Right hindlimb (tissue), 1 donor: Measurements from ENCODE around the gene NAALADL2.

Experiments
- DNase-seq: peaks from one replicate; pipeline ENCODE4 v3.0.0-alpha.2; 2018

The NAALADL2 gene

DNA sequence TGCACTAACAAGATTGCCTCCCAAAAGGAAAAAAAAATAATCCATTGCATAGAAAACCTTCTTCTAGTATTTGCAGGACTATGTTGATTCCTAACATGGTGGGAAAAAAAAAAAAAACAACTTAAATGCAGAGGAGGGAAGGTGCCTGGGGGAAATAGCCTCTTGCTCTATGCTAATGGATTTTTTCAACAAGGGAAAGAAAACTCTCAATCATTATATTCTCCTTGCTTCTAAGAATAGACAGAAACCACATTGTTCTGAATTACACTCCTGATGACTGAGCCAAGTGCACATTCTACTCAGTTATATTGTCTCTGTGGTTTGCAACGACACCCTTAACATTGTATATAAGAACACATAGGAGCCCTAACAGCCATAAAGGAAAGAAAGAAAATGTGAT, 760.2 kb downstream of the NAALADL2 start:
- DNase-seq, result no peak

DNA sequence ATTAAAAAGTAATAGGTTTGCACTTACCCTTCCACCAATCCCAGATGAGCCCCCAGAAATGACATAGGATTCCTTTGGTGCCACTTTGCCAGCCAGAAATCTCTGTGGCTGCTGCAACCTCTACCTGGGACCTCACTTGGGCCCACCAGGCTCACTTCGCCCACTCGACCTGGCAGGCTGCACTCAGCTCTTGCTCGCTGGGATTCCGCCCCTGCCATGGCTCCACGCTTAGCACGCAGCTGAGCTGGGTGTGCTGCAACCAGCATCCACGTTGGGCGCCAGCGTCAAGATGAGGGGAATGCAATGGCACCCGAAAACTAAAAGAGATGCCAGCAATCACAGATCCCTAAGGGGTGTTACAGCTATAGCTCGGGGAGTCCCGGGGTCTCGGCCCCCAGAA, 761.0 kb downstream of the NAALADL2 start:
- DNase-seq, result no peak

DNA sequence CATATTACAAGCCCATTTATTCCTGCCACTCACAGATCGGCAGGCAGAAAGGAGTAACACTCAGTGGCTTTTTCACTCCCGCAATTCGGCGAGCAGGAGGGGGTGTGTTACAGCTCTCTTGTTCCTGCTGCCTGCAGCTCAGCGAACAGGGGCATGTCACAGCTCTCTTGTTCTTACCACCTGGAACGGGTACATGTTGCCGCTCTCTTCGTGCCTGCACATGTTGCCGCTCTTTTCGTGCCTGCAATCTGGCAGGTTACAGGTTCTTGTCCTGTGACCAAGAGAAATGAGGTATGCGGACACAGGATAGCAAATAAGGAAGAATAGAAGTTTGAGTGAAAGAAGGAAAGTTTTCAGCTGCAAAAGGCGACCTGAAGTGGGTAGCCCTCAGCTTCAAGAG, 761.4 kb downstream of the NAALADL2 start:
- DNase-seq, result no peak

GRCh38 chr3:175640958-175641357, 781.8 kb downstream of the NAALADL2 start:
- no peak for DNase-seq

DNA sequence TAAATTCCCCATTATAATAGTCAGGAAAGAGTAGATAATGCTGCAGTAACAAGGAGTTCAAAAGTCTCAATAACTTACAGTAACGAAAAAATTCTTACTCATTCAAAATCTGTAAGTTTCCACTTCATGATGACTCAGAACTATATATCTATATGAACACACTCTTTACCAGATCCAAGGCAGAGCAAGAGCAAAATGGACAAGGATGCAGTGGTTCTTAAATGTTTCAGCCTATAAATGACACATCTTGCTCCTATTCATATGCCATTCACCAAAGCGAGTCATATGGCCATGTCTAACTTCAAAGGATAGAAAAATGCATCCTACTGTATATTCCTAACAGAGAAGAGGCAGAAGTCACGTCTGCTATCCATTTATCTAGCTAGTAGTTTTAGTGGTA, 787.7 kb downstream of the NAALADL2 start:
- no peak for DNase-seq

DNA sequence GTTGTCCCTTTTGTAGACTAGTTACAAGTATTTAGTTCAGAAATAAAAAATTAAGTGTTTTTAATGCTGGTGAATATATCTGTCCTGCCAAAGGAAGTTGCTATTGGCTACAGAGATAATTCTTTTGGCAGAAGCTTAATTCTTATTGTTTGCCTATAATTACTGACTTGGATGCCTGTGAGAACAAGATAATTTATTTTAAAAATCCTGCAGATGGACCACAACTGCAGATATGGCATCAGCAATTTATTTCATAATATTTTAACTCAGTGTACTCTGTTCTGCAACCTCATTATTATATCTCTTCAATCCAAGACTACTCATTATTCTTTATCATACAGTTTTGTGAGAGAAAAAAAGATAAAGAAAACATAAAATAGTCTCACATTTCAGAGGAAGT, 789.8 kb downstream of the NAALADL2 start:
- no peak for DNase-seq

GRCh38 chr3:175651716-175652115, 792.6 kb downstream of the NAALADL2 start:
- no peak for DNase-seq

GRCh38 chr3:175655351-175655750, 796.2 kb downstream of the NAALADL2 start:
- DNase-seq, result no peak

- no peak for DNase-seq
These were observed 797.3 kb downstream of the NAALADL2 start for GRCh38 chr3:175656461-175656860.

GRCh38 chr3:175659670-175660350, 800.7 kb downstream of the NAALADL2 start:
- DNase-seq, result no peak

GRCh38 chr3:175662815-175663214, 803.7 kb downstream of the NAALADL2 start:
- DNase-seq, result no peak

GRCh38 chr3:175664911-175665310, 805.8 kb downstream of the NAALADL2 start:
- no peak for DNase-seq

DNA sequence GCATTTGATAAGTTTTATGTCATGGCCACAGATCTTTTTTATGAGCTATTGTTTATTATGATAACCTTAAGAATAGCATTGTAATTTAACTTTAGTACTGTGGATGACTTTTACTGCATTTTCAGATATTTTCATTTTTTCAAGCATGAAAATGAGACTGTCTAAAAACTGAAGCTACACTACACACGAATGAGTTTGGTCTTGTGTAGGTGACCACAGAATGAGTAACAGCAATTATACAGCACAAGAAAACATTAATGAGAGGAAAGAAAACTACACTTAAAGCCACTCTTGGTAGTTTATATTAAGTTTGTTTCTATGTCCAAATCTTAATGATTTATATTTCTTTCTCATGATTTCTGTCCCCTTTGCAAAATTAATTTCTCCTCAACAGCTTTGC, 809.2 kb downstream of the NAALADL2 start:
- no peak for DNase-seq

DNA sequence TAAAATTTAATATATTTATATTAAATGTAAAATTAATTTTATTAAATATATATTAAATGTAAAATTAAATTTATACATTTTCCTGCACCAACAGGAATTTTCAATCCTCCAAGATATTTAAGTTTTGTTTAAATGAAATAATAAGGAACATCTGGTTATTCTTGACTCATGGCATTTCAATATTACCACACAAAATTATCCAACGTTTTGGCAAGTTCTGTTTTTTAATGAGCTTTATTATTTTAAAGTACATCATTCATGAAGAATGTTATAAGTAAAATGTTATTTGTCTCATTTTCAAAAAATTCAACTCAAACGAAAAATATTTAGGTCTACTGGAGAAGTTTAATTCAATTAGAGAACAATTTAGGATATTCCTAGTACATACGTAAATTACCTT, 811.4 kb downstream of the NAALADL2 start:
- DNase-seq, result no peak

- no peak for DNase-seq
These were observed 813.1 kb downstream of the NAALADL2 start for GRCh38 chr3:175672119-175672689.

GRCh38 chr3:175679568-175679967, 820.4 kb downstream of the NAALADL2 start:
- DNase-seq, result no peak

- DNase-seq, result no peak
These were observed 833.1 kb downstream of the NAALADL2 start for GRCh38 chr3:175692256-175692655.

GRCh38 chr3:175695251-175695650, 836.1 kb downstream of the NAALADL2 start:
- DNase-seq, result no peak

DNA sequence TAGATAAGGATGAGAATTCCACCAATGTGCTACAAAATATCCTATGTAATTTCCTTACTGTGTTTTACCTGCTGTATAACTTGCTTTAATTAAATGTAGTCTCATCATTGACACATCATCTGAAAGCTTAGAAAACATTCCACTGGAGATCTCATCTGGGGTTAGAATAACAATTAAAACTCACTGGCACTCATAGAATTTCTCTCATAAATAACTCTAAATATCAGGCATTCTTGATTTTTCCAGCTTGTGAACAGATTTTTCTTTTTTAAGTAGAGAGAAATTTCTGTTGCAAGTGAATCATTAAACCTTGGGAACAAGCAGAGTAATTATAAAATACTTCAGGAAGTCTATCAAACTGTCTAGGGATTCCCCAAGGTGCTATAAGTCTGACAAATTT, 843.8 kb downstream of the NAALADL2 start:
- DNase-seq, result no peak

DNA sequence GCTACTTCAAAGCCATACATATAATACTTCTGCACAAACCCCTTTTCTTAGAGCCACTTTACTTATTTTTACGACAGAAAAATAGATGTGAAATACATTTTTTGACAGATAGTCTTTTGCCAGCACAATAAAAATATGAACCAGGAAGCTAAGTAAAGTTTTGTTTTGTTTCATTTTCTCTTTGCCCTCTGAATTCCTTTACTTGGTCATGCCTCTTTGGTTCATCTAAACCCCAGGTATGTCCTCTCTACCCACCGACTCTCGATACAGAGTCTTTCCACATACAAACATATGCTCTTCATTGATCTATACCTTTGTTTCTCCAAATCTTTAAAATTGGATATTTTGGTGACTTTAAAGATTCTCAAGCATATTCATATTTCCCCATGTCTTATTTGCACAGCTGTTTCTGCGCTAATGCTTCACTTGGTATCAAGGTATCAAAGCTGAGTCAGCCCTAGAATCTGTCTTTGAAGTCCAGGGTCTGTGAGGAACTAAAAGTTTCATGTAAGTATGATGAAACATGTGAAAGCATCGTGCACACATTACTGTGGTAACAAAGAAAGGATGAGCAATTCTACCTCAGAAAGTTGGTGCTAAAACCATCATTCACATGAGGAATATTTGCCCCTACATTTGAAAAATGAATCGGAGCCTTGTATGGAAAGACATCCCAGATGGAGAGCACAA, 845.4 kb downstream of the NAALADL2 start:
- DNase-seq, result no peak

DNA sequence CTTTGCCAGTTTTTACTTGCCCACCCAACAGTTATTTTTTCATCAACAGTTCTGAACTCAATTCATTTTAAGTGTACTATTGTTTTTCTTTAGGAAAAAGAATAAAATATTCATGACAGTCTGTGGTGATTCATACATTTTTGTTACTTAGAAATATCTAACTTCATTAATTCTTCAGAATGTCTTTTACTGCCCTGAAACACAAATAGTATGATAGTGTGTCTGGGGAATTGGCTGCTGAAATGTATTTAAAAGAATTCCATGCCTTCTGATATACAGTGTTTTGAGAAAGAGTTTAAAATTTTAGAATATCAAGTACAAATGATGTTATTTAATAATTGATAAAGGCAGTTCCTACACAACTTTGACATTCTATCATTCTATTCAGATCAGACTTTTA, 854.1 kb downstream of the NAALADL2 start:
- DNase-seq, result no peak

- no peak for DNase-seq
These were observed 857.3 kb downstream of the NAALADL2 start for GRCh38 chr3:175716446-175716845.

DNA sequence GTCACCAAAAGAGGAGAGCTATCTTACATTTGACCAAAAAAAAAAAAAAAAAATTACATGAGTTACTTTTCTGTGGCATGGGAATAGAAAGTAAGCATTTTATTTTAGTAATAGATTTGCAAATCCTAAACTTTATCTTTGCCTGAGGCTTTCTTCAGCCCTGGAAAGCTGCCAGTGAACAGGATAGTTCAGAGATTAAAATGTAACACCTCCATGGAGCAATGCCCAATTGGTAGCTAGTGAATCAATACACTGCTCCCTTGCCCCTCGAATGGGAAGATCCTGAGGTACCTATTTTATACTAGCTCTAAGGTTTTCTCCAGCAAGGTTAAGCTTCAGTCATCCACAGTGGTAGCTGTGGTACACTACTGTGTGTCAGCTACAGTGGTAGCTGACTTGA, 867.1 kb downstream of the NAALADL2 start:
- no peak for DNase-seq

DNA sequence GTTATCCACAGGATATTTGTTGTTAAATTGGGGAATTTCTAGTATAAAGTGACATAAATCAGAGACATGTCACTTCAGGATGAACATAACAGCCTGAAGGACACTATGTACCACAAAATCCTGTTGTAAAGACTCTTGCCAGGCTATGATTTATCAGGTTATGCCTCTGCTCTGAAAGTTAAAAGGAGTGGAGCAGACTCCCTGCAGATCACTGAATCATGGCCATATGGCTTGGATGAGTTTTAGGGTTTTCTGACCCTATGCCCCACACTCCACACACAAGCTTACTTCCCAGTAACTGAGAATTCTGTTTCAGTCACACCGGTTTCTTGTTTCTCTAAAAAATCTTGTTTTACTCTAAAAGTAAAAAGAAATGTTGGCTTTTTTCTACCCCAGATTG, 869.4 kb downstream of the NAALADL2 start:
- no peak for DNase-seq

DNA sequence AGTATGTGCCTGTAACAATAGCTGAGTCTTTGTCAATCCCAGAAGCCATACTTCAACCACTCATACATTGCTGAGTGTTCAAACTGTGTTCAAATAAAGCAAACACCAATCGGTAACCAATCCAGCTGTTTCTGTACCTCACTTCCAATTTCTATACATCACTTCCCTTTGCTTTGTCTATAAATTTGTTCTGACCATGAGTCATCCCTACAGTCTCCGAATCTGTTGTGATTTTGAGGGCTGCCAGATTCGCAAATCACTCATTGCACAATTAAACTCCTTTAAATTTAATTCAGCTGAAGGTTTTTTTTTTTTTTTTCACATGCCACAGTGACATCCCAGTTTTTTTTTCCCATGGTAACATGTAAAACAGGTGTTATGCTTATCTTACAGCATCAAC, 870.3 kb downstream of the NAALADL2 start:
- DNase-seq, result no peak
